GM12801 (cell line): ENCODE data around the gene STUB1.

ENCODE experiments used
- TF ChIP-seq, protein P1 (sequence below): IDR thresholded peaks from one replicate; pipeline ENCODE4 v1.5.1; 2011; ENCODE audit warnings: control low read depth; ENCODE audit not compliant: insufficient read length; ENCODE audit errors: extremely low read depth

The STUB1 gene

DNA sequence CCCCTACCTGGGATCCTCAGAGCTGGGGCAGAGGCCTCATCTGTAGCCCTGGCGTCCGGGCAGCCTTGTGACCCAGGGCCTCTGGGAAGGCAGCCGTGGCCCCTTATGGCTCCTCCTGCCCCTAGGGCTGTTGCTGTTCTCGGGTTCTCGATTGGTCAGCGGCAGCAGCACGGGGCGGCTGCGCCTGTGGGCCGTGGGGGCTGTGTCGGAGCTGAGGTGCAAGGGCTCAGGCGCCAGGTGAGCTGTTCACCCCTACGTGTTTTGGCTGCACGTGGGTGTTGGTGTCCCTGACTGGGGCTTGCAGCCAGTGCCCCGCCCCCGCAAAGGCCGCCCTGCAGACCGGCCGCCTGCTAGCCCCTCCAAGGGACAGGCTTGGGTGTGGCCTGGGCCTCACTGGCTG lies 18.1 kb upstream of the STUB1 start:
- TF ChIP-seq, protein P1, sequence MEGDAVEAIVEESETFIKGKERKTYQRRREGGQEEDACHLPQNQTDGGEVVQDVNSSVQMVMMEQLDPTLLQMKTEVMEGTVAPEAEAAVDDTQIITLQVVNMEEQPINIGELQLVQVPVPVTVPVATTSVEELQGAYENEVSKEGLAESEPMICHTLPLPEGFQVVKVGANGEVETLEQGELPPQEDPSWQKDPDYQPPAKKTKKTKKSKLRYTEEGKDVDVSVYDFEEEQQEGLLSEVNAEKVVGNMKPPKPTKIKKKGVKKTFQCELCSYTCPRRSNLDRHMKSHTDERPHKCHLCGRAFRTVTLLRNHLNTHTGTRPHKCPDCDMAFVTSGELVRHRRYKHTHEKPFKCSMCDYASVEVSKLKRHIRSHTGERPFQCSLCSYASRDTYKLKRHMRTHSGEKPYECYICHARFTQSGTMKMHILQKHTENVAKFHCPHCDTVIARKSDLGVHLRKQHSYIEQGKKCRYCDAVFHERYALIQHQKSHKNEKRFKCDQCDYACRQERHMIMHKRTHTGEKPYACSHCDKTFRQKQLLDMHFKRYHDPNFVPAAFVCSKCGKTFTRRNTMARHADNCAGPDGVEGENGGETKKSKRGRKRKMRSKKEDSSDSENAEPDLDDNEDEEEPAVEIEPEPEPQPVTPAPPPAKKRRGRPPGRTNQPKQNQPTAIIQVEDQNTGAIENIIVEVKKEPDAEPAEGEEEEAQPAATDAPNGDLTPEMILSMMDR = no peak

DNA sequence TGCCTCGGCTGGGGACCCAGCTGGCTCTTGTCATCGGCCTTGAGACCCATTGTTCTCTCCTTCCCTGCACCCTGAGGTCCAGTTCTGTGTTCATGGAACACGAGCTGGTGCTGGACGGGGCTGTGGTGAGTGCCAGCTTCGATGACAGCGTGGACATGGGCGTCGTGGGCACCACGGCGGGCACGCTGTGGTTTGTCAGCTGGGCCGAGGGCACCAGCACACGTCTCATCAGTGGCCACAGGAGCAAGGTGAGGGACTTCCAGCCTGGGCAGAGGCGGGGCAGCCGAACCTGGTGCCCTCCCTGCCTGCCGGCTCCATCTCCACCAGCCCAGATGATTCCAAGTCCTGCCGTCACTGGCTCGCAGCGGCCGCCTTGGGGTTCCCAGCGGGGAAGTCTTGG lies 17.6 kb upstream of the STUB1 start:
- TF ChIP-seq, protein P1 = no peak

DNA sequence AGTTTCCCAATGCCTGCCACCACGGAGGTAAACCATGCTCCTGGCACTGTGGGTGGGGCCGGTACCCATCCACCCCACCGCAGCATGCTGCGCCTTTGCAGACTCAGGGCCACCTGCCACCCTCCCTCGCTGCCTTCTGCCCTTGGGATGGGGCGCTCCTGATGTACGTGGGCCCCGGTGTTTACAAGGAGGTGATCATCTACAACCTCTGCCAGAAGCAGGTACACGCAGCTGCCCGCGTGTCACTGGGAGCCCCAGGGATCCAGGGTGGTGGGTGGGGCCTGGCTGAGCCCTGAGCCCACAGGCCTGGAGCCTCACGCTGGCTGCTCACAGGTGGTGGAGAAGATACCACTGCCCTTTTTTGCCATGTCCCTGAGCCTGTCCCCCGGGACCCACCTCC lies 13.6 kb upstream of the STUB1 start:
- TF ChIP-seq, protein P1 = no peak

DNA sequence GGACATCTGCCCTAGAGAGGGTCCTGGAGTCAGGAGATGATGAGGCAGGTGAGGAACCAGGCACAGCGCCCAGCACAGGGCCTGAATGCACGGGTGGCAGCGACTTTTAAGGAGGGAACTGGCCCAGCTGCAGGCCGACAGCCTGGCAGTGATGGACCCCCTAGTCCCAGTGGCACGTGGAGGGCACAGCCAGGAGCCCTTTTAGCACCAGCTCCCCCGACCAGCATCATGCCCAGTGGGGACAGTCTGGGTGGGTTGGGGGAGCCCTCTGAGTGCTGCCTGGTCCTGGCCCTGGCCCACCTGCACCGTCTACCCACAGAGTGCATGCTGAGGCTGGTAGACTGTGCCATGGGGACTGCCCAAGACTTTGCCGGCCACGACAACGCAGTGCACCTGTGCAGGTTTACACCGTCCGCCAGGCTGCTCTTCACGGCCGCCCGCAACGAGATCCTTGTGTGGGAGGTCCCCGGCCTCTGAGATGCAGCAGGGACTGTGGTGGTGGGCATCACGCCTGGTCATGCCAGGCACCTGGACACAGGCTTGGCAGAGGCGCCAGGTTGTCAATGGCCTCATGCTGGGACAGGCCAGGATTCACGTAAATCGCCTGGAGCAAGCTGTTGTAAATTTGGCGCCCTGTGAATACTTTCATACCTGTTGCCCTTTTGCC lies 13.0 kb upstream of the STUB1 start:
- TF ChIP-seq, protein P1 = no peak

DNA sequence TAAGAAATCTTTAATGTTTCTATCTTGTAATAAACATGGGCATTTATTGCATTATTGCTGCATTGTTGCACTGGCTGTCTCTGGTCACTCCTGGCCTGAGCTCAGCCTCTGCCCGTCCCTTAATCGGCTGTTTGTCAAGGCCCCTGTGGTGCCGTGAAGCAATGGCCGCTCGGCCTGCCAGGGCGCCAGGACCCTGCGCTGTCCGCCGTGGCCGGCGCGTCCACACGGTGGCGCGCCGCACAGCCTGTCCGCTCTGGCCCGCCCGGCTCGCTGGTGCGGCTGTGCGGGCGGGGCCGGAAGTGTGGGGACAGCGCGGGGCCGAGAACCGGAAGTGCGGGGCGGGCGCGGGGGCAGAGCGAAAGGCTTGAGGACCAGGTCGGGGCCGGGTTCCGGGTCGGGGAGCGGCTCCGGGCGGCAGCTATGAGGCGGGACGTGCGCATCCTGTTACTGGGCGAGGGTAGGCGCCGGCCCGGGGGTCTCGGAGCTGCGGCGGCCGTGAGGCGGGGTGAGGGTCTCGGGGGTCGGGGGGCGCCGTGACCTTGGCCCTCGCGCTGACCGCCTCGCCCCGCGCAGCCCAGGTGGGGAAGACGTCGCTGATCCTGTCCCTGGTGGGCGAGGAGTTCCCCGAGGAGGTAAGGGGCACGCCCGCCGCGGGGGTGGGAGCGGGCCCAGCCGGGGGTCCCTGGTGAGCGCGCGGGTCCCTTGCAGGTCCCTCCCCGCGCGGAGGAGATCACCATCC lies 12.3 kb upstream of the STUB1 start, which contains the start of gene RHOT2:
Gene RHOT2, plus strand, starts transcription at position 353 of the 739 bp plus-strand sequence. Its CDS starts 68 bp downstream, at position 421.
- TF ChIP-seq, protein P1 = no peak

DNA sequence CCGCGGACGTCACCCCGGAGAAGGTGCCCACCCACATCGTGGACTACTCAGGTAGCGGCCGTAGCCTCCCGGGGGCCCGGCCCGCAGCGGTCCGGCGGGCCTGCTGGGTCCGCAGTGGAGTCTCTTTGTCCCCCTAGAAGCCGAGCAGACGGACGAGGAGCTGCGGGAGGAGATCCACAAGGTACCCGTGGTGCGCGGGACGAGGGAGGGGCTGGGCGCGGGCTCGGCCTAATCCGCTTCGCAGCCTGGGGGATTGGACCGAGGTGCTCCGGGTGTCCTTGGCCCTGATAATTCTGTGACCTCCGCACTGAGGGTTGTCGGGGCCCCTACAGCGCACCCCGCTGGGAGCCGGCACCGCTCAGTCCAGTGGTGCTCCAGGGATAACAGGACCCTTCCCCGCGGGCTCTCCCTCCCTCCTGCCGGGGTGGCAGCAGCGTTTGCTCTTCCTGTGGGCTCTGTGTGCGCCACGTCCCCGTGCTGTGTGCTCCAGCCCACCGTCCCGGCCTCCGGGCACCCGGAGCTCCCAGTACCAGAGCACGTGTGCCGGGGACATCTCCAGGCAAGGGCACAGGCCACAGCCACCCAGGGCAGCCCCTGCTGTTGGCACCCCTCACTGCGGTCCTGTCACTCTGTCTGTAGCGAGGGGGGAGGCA lies 11.6 kb upstream of the STUB1 start:
- TF ChIP-seq, protein P1 = no peak

DNA sequence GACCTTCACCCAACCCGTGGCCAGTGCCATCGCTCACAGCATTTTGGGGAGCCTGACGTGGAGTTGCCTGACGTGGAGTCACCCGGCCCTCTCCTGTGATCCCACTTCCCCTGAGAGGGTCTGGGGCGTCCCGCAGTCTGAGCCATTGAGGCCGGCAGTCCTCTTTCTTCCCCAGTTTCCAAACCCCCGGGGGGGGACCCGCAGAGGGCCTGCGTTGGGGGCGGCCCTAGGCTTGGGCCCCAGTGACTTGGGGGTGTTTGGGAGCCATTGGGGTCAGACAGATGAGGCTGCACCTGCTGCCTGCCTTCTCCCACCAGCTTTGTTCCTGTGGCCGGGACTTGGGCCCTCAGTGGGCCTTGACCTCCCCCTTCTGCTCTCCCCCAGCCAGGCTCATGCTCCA lies 10.5 kb upstream of the STUB1 start:
- TF ChIP-seq, protein P1 = no peak
